ENCODE results near the gene IFT81.
"Not testable (repeated sequence)": the region's sequence is repeated elsewhere in the genome, so short reads cannot be mapped to it uniquely, and the experiment has no call there.

Gene IFT81

GRCh38 chr12:110116623-110117022 is 7.5 kb upstream of the IFT81 start:
- H3K4me3 ChIP-seq (replicated peaks; ENCODE audit: low read depth, low read length) = no peak overlapping the region
- DNase-seq (ENCODE audit: extremely low read depth, low read depth) = no peak
- no peak for TF ChIP-seq CTCF (IDR thresholded peaks at IDR 0.05; ENCODE audit: low read depth, low read length, missing control alignments)

GRCh38 chr12:110117210-110117609 is 6.9 kb upstream of the IFT81 start:
- not testable (repeated sequence) for H3K4me3 ChIP-seq (replicated peaks; ENCODE audit: low read depth, low read length); DNase-seq (ENCODE audit: extremely low read depth, low read depth)
- peak; percentile 20 for TF ChIP-seq CTCF (IDR thresholded peaks at IDR 0.05; ENCODE audit: low read depth, low read length, missing control alignments)

DNA sequence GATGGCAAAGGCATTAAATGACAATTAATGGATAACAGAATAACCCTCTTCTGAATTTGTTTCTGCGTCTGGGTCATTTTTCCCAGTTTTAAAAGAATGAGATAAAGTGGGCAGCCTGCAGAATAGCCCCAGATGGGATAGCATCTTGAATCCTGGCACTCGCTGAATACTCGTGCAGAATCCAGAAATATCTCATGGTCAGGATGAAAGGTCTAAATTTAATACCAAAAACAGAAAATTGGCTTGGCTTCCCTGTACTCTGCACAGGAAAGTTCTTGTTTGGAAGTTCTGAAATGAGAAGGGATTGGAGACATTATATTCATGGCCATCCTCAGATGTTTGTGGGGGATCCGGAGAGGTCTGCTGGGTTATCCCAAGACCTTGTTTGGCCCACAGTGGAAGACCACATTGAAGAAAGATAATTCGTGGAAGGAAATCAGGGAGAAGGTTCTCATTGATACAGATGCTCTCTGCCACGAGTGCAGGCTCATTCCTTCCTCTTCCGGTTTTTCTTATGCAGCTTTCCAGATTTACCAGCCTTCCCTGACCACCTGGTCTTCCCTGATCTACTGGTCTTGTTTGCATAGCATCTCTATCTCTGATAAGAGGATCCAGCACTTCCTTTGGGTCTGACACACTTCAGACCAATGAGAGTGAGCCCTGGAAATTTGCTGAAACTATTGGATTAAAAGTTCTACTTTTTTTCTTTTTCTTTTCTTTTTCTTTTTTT is 6.0 kb upstream of the IFT81 start:
- no peak overlapping the region for H3K4me3 ChIP-seq (replicated peaks; ENCODE audit: low read depth, low read length)
- no peak for TF ChIP-seq CTCF (IDR thresholded peaks at IDR 0.05; ENCODE audit: low read depth, low read length, missing control alignments)
- DNase-seq (ENCODE audit: extremely low read depth, low read depth) = no peak

DNA sequence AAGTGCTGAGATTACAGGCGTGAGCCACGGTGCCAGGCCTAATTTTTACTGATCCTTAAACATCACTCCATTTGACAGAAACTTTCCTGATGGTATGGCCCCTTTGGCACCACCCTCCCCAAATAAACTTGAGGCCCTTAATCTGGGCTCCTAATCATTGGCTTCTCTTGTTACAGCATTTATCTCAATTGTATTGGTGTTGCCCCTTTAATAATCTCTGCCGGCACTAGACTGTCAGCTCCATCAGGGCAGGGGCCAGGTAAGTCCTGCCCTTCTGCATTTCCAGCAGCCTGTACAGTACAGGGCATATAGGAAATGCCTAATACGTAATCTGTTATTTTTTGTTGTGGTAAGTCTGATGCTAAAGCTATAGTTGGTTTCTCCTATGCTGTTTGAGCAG is 1.2 kb upstream of the IFT81 start:
- H3K4me3 ChIP-seq (replicated peaks; ENCODE audit: low read depth, low read length) = no peak overlapping the region
- TF ChIP-seq CTCF (IDR thresholded peaks at IDR 0.05; ENCODE audit: low read depth, low read length, missing control alignments) = no peak
- no peak for DNase-seq (ENCODE audit: extremely low read depth, low read depth)

DNA sequence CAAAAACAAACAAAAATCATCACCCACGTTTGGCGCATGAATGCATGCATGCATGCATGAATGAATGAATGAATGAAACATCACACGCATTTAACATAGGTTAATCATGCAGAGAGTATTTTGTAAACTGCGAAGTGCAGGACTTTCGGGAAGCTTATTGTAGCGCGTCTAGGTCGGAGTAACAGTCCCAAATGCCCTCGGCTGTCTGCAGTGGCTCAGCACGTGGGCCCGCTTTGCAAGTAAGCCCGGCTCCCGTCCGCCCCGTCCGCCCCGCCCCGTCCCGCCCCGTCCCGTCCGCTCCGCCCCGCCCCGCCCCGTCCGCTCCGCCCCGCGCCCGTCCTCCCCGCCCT is 263 bp upstream of the IFT81 start:
- no peak for TF ChIP-seq CTCF (IDR thresholded peaks at IDR 0.05; ENCODE audit: low read depth, low read length, missing control alignments)
- H3K4me3 ChIP-seq (replicated peaks; ENCODE audit: low read depth, low read length) = peak overlapping the region; percentile 96; the same call in 1 of the 2 replicates
- DNase-seq (ENCODE audit: extremely low read depth, low read depth) = no peak

DNA sequence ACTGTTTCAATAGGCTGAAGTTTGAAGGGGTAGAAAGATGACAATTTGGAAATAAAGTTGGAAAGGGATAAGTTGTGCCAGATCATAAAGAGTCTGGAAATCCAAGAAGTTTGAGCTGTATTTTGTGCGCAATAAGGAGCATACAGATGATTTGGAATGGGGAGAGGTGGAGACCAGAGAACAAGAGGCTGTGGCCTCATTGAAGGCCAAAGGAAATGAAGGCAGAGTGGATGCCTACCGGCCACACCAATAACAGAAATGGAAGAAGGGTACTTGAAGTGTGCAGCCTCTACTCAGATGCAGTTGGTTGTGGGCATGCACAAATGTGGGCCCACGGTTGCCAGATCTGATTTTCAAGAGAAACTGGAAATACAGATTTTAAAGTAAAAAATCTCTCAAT is 2.4 kb downstream of the IFT81 start:
- H3K4me3 ChIP-seq (replicated peaks; ENCODE audit: low read depth, low read length) = no peak overlapping the region
- no peak for DNase-seq (ENCODE audit: extremely low read depth, low read depth)
- no peak for TF ChIP-seq CTCF (IDR thresholded peaks at IDR 0.05; ENCODE audit: low read depth, low read length, missing control alignments)

Measured in HFF-Myc (cell line).